ENCODE measurements around the gene FEZ2. TPM values are rescaled to one million over a fixed set of nuclear protein-coding genes. Genes with fewer than 3 reads are reported as not detected.

The FEZ2 gene
- total and polyA plus RNA-seq, 9 of the 15 experiments (the other 6 are each of a cell fraction or from before 2014, with no cell fraction given) = 9.9 to 35.5 (median 20.1) TPM

DNA sequence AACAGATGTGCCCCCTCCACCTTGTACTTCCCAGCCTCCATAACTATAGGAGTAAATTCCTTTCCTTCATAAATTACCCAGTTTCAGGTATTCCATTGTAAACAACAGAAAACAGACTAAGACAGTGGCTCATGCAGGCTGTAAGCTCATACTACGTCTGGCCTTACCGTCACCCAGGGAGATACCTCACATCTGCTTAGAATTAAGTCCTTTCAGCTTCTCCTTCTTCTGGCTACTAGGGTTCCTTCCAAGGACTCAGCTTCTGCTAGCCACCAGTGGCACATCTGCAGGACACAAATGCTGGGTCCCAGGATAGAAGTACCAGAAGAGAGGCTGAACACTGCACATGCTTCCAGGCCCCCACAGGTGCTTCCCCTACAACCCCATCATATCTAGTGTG is 22.4 kb upstream of the FEZ2 start:
- Histone ChIP-seq H3K79me2 (ENCODE audit: control insufficient read depth, insufficient read depth, low read length) (no peaks in the 10 kb centered on the region), H4K20me1 (replicated peaks; ENCODE audit: control insufficient read depth, insufficient read depth, low read length) (no peaks in the 10 kb centered on the region), H3K4me3 (no peak overlapping the region), H3K9me3 (replicated peaks; ENCODE audit: control insufficient read depth, insufficient read depth, low read depth, low read length) (0 out of 2 replicates have a peak, but pooled peaks cover 2% of the 10 kb centered on the region), H3K27ac (ENCODE audit: extremely low read depth, low read depth, low read length) (no peak overlapping the region), H3K9me1 (ENCODE audit: control insufficient read depth, insufficient read depth, low read length) (no peaks in the 10 kb centered on the region), H2AFZ (ENCODE audit: low read depth, low read length) (no peak overlapping the region), H3K36me3 (ENCODE audit: control insufficient read depth, insufficient read depth, low read length) (no peaks in the 10 kb centered on the region), H3K9ac (ENCODE audit: insufficient read depth in 1 of 2, low read depth in 2 of 2, low read length in 2 of 2) (no peak overlapping the region), H3K27me3 (ENCODE audit: control insufficient read depth in 2 of 2, insufficient read depth in 2 of 2, low read length in 2 of 2) (peaks cover 0 to under 1% of the 10 kb centered on the region in 2 experiments; a peak in 1 of 5 replicates), H3K4me1 (replicated peaks in 1 of 2; ENCODE audit: control insufficient read depth in 2 of 2, insufficient read depth in 2 of 2, low read length in 2 of 2) (no peaks in the 10 kb centered on the region), H3K4me2 (ENCODE audit: insufficient read depth, low read length) (no peak overlapping the region)
- WGBS (ENCODE audit: insufficient coverage, low coverage, missing lambda C conversion rate) = 0% methylated on average over 2 of the region's 2 CpGs
- DNase-seq (ENCODE audit: extremely low read depth in 1 of 4, low spot score in 3 of 4) = no peak
- no TSS peak for BruUV-seq (replicated peaks)
- ChIA-PET POLR2A (interaction anchor here (0.9 to 1.2 kb wide), 2 partner anchors 8 to 18 kb away, joined by 3 to 5 read pairs; no protein-coding TSS in a partner anchor), CTCF (ENCODE audit: low intra/inter-chr PET ratio) (no interaction called here)
- FAIRE-seq = no peak
- no peak for ATAC-seq
- in situ Hi-C loops (cut with MboI) = no loop called here
- TF ChIP-seq, protein P1, sequence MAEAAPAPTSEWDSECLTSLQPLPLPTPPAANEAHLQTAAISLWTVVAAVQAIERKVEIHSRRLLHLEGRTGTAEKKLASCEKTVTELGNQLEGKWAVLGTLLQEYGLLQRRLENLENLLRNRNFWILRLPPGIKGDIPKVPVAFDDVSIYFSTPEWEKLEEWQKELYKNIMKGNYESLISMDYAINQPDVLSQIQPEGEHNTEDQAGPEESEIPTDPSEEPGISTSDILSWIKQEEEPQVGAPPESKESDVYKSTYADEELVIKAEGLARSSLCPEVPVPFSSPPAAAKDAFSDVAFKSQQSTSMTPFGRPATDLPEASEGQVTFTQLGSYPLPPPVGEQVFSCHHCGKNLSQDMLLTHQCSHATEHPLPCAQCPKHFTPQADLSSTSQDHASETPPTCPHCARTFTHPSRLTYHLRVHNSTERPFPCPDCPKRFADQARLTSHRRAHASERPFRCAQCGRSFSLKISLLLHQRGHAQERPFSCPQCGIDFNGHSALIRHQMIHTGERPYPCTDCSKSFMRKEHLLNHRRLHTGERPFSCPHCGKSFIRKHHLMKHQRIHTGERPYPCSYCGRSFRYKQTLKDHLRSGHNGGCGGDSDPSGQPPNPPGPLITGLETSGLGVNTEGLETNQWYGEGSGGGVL (CRISPR knock-in tag; IDR thresholded peaks at IDR 0.05) = no peak
- TF ChIP-seq NR0B1 (IDR thresholded peaks at IDR 0.05; ENCODE audit: partially characterized antibody) (no peak), ATF3 (IDR thresholded peaks at IDR 0.05) (no peak), ATF3 (CRISPR knock-in tag; conservative IDR thresholded peaks at IDR 0.05) (no peak)
- TF ChIP-seq, protein P2, sequence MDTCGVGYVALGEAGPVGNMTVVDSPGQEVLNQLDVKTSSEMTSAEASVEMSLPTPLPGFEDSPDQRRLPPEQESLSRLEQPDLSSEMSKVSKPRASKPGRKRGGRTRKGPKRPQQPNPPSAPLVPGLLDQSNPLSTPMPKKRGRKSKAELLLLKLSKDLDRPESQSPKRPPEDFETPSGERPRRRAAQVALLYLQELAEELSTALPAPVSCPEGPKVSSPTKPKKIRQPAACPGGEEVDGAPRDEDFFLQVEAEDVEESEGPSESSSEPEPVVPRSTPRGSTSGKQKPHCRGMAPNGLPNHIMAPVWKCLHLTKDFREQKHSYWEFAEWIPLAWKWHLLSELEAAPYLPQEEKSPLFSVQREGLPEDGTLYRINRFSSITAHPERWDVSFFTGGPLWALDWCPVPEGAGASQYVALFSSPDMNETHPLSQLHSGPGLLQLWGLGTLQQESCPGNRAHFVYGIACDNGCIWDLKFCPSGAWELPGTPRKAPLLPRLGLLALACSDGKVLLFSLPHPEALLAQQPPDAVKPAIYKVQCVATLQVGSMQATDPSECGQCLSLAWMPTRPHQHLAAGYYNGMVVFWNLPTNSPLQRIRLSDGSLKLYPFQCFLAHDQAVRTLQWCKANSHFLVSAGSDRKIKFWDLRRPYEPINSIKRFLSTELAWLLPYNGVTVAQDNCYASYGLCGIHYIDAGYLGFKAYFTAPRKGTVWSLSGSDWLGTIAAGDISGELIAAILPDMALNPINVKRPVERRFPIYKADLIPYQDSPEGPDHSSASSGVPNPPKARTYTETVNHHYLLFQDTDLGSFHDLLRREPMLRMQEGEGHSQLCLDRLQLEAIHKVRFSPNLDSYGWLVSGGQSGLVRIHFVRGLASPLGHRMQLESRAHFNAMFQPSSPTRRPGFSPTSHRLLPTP (IDR thresholded peaks at IDR 0.05; ENCODE audit: borderline replicate concordance, extremely low read depth, insufficient read length) = no peak
- intact Hi-C loops (cut with micrococcal nuclease) = no loop called here

All from K562 (cell line).